ENCODE results near the gene FOXQ1.

Gene FOXQ1

DNA sequence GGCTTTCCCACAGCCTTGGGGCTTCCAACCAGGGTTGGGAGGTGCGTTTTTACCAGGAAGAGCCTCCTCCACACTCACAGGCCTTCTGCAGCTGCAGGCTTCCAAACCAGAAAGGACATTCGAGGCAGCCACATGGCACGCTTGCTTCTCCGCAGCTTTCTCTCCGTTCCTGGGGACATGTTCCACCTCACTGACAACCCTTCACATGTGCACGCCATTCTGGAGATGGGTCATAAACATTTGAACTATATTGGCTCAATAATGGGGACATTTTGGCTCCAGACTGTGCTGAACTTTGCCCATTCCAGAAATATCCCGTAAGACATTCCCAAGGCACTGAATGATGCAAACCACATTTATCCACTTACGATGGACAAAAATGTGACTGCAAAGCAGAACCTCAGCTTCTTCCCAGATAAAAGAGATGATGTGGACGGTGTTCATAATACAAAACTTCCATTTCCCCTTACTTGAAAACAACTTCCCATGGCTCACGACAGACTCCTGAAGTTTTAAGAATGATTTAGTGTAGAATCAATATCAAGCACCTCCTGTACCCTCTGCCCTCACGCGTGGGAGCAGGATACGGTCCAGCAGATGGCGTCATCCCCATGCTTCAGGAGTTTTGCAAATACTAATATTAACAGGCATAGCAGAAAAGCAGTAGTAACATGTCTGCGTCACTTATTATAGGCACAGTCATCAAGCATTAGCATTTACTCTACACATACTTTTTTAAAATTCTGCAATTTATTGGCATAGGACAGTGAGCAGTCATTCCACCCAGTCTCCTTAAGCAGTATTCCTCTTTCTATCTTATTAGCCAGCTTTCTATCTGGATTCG, 52.1 kb downstream of the FOXQ1 start:
- no peak for DNase-seq (ENCODE audit: low read depth)
